MM.1S (cell line): ENCODE data around the gene HOXB3.

Experiments
- DNase-seq: peaks from one replicate; pipeline ENCODE4 v3.0.0-alpha.2; 2015
- H2AFZ ChIP-seq: fragments of 300-600 bp; sonication (generic); 2 replicates; pipeline ENCODE4 v1.6.0; 2016; ENCODE audit warnings: antibody characterized with exemption, low read length
- H3F3A ChIP-seq: fragments of 300-600 bp; sonication (generic); 2 replicates; pipeline ENCODE4 v1.6.1; 2016; ENCODE audit warnings: mild to moderate bottlenecking, antibody characterized with exemption, low read length, moderate library complexity, mixed read lengths; ENCODE audit not compliant: insufficient read depth
- H3K27ac ChIP-seq: fragments of 300-600 bp; sonication (generic); 2 replicates; pipeline ENCODE4 v1.5.1; 2016; ENCODE audit warnings: mild to moderate bottlenecking, low read length
- H3K27me3 ChIP-seq: fragments of 300-600 bp; sonication (generic); replicated peaks from 2 replicates; pipeline ENCODE4 v1.6.0; 2016; ENCODE audit warnings: low read length; ENCODE audit not compliant: insufficient read depth
- H3K36me3 ChIP-seq: fragments of 300-600 bp; sonication (generic); replicated peaks from 2 replicates; pipeline ENCODE4 v1.6.1; 2016; ENCODE audit warnings: mild to moderate bottlenecking, low read length, mixed read lengths; ENCODE audit not compliant: insufficient read depth
- H3K4me1 ChIP-seq: fragments of 300-600 bp; sonication (generic); 2 replicates; pipeline ENCODE4 v1.6.1; 2016; ENCODE audit warnings: low read length, mixed read lengths
- H3K4me2 ChIP-seq: fragments of 300-600 bp; sonication (generic); 2 replicates; pipeline ENCODE4 v1.6.0; 2016; ENCODE audit warnings: low read depth, low read length
- H3K4me3 ChIP-seq: fragments of 300-600 bp; sonication (generic); 2 replicates; pipeline ENCODE4 v1.5.1; 2016; ENCODE audit warnings: low read length, mixed read lengths
- H3K79me2 ChIP-seq: fragments of 300-600 bp; sonication (generic); 2 replicates; pipeline ENCODE4 v1.6.1; 2016; ENCODE audit warnings: mixed run types, low read length, mixed read lengths
- H3K9ac ChIP-seq: fragments of 300-600 bp; sonication (generic); 2 replicates; pipeline ENCODE4 v1.6.1; 2016; ENCODE audit warnings: low read length, mixed read lengths
- H3K9me2 ChIP-seq: fragments of 300-600 bp; sonication (generic); replicated peaks from 2 replicates; pipeline ENCODE4 v1.6.1; 2016; ENCODE audit warnings: mild to moderate bottlenecking, low read length, mixed read lengths; ENCODE audit not compliant: insufficient read depth
- H3K9me3 ChIP-seq: fragments of 300-600 bp; sonication (generic); replicated peaks from 2 replicates; pipeline ENCODE4 v1.6.1; 2016; ENCODE audit warnings: mild to moderate bottlenecking, low read length, mixed read lengths; ENCODE audit not compliant: insufficient read depth
- H4K20me1 ChIP-seq: fragments of 300-600 bp; sonication (generic); 2 replicates; pipeline ENCODE4 v1.6.1; 2016; ENCODE audit warnings: mild to moderate bottlenecking, low read length, moderate library complexity, mixed read lengths; ENCODE audit not compliant: insufficient read depth
- EZH2 ChIP-seq: fragments of 300-600 bp; sonication (generic); optimal IDR thresholded peaks from 2 replicates; pipeline ENCODE3; 2017; ENCODE audit warnings: low read depth, mild to moderate bottlenecking, antibody characterized with exemption, low read length, mixed read lengths
- EZH2phosphoT487 ChIP-seq: fragments of 300-600 bp; sonication (generic); IDR thresholded peaks from 2 replicates; pipeline ENCODE4 v1.6.1; 2018; ENCODE audit warnings: antibody characterized with exemption, low read length
- TF ChIP-seq, protein P1 (sequence below): fragments of 300-600 bp; sonication (generic); IDR thresholded peaks from 2 replicates; pipeline ENCODE4 v1.5.1; 2016; ENCODE audit warnings: antibody characterized with exemption, low read length, mixed read lengths

Gene HOXB3

DNA sequence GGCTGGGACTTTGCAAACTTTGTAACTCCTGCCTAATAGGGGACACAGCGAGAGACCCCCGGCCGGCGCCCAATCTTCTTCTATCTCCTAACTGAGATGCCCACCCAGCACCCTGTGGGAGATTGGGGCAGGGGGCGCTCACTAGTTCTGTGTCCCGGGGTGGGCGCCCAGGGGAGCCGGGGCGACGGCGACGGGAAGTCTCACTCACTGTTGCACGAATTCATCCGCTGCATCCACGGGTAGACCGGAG lies 7.4 kb upstream of the HOXB3 start:
- peak overlapping the region; percentile 54 for H2AFZ ChIP-seq
- no peaks in the 10 kb centered on the region for H3F3A ChIP-seq
- no peak overlapping the region for H3K9ac ChIP-seq
- no peaks in the 10 kb centered on the region for H3K36me3 ChIP-seq
- H3K9me3 ChIP-seq, result no peaks in the 10 kb centered on the region
- no peaks in the 10 kb centered on the region for H4K20me1 ChIP-seq
- TF ChIP-seq EZH2 (no peak), EZH2phosphoT487 (no peak)
- TF ChIP-seq, protein P1, sequence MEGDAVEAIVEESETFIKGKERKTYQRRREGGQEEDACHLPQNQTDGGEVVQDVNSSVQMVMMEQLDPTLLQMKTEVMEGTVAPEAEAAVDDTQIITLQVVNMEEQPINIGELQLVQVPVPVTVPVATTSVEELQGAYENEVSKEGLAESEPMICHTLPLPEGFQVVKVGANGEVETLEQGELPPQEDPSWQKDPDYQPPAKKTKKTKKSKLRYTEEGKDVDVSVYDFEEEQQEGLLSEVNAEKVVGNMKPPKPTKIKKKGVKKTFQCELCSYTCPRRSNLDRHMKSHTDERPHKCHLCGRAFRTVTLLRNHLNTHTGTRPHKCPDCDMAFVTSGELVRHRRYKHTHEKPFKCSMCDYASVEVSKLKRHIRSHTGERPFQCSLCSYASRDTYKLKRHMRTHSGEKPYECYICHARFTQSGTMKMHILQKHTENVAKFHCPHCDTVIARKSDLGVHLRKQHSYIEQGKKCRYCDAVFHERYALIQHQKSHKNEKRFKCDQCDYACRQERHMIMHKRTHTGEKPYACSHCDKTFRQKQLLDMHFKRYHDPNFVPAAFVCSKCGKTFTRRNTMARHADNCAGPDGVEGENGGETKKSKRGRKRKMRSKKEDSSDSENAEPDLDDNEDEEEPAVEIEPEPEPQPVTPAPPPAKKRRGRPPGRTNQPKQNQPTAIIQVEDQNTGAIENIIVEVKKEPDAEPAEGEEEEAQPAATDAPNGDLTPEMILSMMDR, result no peak
- no peaks in the 10 kb centered on the region for H3K79me2 ChIP-seq
- H3K4me1 ChIP-seq, result no peaks in the 10 kb centered on the region
- H3K4me2 ChIP-seq, result peak overlapping the region; percentile 95
- H3K9me2 ChIP-seq, result no peaks in the 10 kb centered on the region
- peaks cover 80% of the 10 kb centered on the region for H3K27me3 ChIP-seq
- peak overlapping the region; percentile 58 for H3K4me3 ChIP-seq
- H3K27ac ChIP-seq, result no peak overlapping the region
- no peak for DNase-seq

GRCh38 chr17:48596735-48597527 lies 6.9 kb upstream of the HOXB3 start:
- H3K4me3 ChIP-seq, result peak overlapping the region; percentile 58
- H3K9ac ChIP-seq, result no peak overlapping the region
- H2AFZ ChIP-seq, result peak overlapping the region; percentile 70
- DNase-seq, result no peak
- H3K79me2 ChIP-seq, result no peaks in the 10 kb centered on the region
- no peaks in the 10 kb centered on the region for H3K4me1 ChIP-seq
- no peaks in the 10 kb centered on the region for H3F3A ChIP-seq
- H4K20me1 ChIP-seq, result no peaks in the 10 kb centered on the region
- H3K9me2 ChIP-seq, result no peaks in the 10 kb centered on the region
- TF ChIP-seq, protein P1, result no peak
- TF ChIP-seq EZH2 (no peak), EZH2phosphoT487 (no peak)
- H3K4me2 ChIP-seq, result peak overlapping the region; percentile 95
- H3K36me3 ChIP-seq, result no peaks in the 10 kb centered on the region
- H3K27me3 ChIP-seq, result peaks cover 76% of the 10 kb centered on the region
- H3K9me3 ChIP-seq, result no peaks in the 10 kb centered on the region
- H3K27ac ChIP-seq, result no peak overlapping the region

GRCh38 chr17:48596000-48596734 lies 6.1 kb upstream of the HOXB3 start:
- Histone ChIP-seq H3F3A (no peaks in the 10 kb centered on the region), H3K9ac (no peak overlapping the region), H3K4me1 (no peaks in the 10 kb centered on the region), H4K20me1 (no peaks in the 10 kb centered on the region), H2AFZ (peak overlapping the region; percentile 70), H3K36me3 (no peaks in the 10 kb centered on the region), H3K27ac (no peak overlapping the region), H3K4me2 (peak overlapping the region; percentile 95), H3K79me2 (no peaks in the 10 kb centered on the region), H3K9me3 (no peaks in the 10 kb centered on the region), H3K27me3 (peaks cover 68% of the 10 kb centered on the region), H3K9me2 (no peaks in the 10 kb centered on the region), H3K4me3 (peak overlapping the region; percentile 51)
- no peak for TF ChIP-seq EZH2phosphoT487
- TF ChIP-seq EZH2, result no peak
- TF ChIP-seq, protein P1, result no peak
- no peak for DNase-seq
